HG03575 (cell line): ENCODE data around the gene CFAP100.

ENCODE experiments used
- ATAC-seq: cut with Tn5 transposase; IDR thresholded peaks from one replicate; pipeline ENCODE4 v1.9.1; 2021; ENCODE audit not compliant: unreplicated experiment, insufficient number of reproducible peaks, low FRiP score; ENCODE audit errors: extremely low read depth

The CFAP100 gene

DNA sequence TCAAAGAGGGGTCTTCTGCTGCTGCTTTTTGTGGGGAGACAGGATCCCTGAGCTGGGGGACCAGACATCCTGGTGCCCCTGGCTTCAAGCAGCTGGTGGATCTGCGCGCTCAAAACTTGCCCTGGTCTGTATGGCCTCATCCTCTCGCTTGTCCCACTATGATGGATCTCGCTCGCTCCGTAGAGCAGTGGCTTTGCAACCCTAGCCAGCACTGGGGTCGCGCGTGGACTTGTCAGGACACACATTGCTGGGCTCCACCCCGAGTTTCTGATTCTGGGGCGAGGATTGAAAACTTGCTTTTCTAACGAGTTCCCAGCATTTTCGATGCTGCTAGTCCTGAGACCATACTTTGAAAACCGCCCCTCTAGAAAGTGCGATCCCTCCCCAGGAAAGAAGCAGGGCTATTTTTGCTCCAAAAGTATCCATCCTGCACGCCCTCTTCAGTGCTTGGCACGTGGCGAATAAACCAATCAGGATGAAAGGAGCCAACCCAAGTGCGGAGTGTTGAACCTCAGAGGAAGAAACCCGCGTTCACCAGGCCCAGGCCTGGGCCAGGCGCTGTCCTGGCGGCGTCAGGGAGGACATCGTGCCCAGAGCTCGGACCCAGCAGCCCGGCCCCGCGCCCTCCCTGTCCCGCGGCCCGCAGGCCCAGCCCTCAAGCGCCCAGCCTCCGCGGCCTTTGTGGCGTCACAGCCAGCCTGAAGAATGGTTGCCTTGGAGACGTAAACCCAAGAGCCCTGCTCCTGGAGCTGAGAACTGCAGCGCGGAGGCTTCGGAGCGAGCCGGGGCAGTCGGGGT lies at the start of gene CFAP100:
Gene CFAP100, plus strand, starts transcription at position 731 of the 798 bp plus-strand sequence. CDS start 1,092 bp downstream, outside the sequence.
- no peak for ATAC-seq

DNA sequence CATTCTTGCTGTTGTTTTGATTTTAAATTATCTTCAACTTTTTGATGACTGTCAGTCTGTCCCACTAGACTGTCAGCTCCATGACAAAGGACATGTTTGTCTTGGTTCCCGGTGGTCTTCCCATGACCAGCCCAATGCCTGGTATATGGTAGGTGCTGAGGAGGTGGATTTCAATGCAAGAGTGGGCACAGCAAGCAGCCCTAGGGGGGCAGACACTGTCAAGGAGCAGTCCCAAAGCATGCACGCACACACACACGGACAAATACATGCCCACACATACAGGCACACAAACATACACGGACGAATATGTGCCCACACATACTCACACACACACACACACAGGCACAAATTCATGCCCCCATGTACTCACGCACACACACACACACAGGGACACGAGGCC lies 49.5 kb upstream of the CFAP100 start:
- ATAC-seq, result no peak

DNA sequence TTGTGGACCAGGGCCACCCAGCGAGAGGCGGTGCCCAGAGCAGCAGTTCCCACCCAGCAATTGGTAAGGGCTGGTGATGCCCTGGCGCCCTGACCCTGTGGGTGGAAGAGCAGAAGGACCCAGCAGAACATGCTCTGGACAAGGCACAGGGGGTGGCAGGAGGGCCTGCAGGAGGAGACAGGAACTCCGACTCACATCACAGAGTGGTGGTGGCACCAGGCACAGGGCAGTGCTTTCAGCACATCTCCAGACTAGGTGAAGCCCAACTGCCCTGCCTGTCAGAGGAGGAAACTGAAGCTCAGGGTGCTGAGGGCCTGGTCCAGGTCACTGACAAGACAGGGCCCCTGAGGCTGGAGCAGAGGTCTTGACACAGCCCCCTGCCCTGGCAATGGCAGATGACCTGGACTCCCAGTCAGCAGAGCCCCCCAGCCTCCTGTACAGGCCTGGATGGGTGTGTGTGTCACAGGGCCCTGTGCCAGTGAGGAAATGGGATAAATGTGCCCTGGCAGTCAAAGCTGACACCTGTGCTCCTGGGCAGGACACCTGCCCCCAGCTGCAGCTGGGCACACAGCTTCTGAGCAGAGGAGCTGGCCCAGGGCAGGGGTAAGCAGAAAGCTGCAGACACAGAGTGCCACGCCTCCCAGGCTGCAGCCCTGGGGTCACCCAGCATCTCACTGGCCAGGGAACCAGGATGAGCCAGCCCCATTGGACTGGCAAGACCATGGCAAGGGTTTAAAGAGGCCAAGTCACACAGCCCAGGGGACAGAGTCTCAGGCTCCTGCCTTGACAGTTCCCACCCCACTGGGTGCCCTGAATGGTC lies 48.9 kb upstream of the CFAP100 start:
- ATAC-seq, result no peak

DNA sequence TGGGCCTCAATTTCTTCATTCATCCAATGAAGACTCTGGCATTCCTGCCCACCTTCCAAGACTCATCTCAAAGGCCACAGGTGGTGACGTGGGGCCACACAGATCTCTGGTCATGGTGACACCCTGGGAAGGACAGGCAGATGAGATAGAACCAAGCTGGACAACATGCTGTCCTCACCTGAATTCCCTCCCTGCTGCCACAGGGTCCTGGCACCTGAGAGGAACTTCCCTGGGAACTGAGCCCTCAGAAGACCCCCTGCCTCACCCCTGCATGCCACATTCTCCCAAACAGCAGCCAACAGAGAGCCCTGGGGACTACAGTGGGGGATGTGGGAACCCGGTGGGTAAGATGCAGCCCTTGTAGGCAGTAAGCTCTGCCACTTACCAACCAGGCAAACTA lies 48.2 kb upstream of the CFAP100 start:
- ATAC-seq, result no peak

DNA sequence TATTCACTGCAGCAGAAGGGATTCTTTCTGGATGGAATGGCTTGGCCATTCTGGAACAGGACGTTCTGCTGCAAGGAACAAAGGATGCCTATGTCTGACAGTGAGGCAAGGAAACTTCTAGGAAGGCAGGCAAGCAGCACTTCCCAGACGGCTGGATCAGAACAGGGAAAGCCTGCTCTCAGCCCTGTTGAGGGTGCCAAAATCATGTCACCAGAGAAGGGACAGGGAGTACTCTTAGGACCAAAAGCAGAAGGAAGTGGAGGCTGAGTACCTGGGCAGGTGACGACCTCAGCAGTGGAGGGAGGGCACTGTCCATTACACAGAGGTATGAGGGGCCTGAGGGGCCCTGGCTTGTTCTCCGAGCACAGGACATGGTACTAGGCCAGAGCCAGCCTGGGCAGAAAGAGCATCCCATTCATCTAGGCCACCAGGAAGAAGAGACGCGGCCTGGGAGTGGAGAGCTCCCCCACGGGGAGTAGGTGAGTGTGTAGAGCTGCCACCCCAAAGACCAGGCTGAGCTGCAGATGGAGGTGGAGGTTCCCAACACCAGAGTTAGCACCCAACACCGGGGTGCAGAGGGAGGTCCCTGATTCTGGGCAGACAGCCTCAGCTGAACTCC lies 47.1 kb upstream of the CFAP100 start:
- ATAC-seq, result no peak

DNA sequence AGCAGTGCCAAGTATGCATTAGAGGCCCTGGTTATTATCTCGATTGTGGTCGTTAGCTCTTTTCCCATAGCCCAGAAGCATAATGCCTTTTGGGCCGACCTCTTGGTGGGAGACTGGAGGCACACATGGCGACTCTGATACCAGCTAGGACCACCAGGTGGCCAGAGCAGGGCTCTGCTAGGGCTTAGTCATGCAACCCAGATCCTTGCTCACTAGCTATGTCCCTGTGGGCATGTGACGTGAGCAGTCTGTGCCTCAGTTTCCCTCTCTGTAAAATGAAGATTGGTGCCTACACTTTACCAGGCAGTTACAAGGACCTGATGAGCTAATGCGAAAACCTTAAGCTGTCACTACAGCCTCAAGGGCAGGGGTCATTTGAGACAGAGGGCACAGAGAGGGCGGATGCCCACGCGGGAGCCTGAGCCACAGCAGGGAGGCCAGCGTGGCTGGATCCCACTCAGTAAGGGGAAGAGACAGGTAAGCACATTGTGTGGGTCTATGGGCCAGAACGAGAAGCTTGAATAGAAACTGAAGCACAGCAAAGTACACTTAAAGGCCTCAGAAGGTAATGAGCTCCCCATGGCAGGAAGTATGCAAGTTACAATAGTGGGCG lies 46.3 kb upstream of the CFAP100 start:
- no peak for ATAC-seq

DNA sequence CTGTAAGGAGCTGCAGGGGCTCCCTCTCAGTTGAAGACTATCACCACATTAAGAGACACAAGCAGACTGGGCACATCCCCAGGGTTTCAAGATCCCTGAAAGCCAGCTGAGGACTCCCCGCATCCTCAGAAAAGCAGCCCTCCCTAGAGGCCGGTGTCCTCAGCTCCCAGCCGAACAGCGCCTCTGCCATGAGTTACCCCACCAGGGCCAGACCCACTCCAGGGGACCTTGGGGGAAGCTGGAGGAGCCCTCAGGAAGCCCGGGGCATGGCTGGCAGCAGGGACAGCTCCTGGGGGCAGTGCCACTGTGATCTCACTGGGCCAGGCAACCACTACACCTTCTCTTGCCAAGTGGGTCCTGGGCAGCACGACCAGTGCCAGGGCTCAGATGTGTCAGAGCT lies 45.6 kb upstream of the CFAP100 start:
- ATAC-seq, result no peak

DNA sequence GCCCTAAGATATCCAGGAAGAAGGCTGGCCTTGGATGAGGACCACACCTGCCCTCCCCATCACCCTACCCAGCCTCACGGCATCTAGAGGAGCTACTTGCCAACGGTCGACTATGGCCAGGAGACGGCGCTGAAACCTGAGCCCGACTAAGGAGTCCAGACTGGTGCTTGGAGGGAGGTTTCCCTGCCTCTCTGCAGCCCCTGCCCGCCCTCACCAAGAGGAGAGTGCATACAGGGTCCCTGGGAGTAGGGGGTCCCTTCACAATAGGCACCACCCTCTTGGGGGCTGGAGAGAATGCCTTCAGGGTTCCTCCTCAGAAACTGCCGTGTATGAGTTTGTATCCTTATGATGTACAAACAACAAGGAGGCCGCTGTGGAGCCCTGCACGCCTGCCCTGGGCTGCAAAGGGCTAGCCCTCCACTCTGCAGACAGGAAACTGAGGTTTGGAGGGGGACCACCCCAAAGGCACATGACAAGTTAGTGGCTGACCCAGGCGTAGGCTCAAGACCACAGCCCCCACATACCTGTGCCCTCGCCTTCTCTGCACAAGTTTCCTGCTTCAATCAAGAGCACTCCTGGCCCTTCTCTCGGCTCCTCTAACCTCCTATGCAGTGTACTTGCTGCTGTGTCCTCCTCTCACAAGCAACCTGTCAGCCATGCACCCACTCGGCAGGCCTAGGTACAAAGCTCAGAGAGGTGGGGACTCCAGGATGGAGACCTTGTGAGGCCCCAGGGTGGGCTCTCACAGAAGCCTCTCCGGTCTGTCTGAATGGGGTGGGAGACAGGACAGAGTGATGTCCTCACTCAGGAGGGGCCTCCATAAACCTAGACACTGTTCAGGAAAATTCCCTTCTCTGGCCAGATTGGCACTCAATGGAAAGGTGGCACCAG lies 44.9 kb upstream of the CFAP100 start:
- no peak for ATAC-seq

DNA sequence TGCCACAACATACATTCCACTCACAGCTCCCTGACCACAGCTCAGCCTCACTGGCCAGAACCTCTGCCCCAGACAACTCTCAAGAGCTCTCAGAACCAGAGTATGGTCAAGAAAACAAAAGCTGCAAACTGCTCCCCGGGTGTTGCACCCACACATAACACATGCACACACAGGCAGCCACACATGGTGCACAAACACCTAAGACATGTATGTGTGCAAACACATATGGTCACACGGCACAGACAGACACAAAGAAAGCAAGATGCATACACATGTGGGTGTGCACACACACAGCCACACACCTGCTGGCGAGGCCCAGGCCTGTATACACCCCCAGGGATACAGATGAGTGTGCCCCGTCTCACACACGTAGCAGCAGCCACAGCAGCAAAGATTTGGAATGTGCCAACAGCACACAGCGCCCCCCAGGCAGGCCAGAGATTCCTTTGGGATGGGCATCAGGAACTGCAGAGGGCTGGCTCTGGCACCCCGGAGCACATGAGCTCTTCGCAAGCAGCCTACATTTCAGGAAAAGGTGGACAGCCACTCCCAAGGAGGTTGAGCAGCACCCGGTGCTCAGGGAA lies 44.1 kb upstream of the CFAP100 start:
- no peak for ATAC-seq

DNA sequence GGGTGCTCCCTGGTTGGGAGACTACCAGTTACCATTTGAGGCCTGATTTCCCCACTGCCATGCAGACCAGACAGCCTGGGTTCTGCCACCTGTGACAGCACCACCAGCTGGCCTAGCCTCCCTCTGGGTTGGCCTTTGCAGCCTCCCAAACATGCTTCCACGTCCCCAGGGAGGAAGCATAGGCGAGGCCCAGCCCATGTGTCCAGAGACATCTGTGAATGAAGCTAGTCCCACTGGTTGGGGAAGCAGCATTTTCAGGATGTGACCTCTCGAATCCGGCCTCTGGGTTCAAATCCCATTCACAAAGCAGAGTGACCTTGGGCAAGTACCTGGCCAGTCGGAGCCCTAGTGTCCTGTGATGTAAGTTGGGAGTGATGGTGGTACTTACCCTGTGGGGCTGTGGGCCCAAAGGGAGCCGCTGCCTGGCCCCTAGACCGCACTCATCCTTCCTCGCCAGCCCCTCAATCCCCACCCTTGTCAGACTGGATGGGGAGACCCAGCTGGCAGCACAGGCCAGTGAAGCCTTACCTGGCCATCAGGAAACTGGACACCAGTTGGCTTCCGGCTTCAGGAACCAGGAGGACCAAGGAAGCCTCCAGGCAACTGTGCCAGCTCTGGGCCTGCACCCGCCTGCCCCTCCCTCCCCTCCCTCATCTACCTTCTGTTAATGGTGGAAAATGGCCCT lies 43.5 kb upstream of the CFAP100 start:
- ATAC-seq, result no peak

DNA sequence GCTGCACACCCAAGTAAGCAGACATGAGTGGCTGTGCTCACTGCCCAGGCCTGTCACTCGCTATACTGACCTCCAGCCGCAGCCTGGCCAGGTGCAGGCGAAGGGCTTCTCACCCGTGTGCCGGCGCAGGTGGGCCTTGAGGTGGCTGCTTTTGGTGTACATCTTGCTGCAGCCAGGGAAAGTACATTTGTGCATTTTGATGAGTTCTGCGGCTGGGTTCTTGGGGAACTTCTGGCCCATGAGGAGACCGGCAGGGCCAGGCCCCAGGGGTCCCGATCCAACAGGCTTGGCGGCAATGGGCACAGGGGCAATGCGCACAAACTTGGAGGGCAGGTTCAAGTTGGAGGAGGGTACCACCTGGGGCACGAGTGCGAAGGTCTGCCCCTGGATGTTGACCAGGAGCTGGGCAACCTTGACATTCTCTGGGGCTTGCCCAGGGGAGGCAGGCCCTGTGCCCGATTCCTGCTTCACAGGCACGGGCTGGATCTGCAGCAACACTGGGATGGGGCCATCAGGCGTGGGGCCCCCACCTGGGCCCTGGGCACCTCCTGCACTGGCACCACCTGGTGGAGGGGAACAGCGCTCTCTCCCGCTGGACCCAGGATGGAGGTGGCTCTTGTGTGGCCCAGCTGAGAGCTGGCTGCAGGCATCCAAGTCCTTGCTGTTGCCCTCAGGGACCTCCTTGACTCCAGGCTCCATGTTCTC lies 42.8 kb upstream of the CFAP100 start:
- ATAC-seq, result no peak

DNA sequence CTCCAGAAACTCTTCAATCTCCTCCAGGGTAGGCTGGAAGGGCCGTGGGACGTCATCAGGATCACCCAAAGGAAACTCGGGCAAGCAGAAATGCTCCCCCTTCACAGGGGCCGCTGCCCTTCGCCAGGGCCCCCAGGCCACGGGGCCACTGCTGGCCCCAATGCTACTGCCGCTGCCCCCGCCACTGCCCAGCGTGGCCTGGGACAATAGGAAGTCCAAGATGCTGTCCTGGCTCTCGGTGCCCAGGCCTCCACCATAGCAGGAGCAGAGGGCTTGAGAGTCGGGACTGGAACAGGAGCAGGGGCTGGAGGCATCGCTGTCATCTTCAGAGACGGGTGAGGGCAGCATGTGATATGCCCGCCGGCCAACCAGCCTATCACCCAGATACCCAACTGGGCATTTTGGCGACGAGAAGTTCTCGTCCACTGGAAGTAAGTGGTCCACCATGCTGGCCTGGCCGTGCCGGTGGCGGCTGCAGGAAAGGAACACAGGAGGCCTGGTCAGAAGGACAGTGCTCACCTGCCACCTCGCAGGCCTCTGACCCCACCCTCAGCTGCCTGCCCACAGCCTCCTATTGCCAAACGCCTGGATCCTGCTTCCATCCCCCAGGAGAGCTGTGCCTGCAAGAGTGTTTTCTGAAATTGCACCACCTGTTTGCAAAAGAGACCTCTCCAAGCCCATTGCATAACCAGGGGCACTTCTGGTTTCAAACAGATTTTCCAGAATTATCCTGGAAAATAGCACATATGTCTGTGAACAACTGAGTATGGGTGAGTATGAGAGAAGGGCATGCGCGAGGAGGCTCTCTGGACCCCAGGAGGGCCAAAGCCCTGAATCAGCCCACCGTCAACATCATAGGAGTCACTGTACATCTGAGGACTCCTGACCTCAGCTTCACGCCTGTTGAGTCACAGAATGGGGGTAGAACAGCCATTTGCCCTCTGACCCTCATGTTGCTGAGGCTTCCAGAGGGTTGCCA lies 41.9 kb upstream of the CFAP100 start:
- ATAC-seq, result no peak

DNA sequence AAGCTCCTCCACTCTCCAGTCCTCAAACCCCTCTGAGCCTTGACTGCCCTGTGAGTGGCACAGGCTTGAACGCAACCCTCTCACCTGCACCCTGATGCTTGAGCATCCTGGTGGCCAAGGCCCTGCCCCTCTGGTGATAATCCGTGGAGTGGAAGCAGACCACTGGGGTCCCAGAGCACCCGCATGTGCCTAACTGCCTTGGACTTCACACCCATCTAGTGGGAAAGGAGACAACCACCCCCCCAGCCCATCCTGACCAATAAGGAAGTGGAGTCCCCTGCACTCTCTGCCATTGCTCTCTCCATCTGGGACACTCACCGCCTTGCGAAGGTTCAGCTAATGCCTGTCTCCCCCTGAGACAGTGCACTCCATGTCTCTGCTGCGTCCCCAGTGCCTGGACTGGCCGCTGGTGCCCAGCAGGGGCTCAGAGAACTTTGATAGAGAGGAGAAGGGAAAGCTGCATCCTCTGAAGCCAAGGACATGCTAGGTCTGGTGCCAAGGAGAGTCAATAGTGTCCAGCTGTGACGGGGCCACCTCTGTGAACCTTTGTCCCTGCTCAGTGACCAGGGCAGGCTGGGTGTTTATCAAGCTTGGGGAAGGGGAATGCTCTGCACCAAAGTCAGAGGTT lies 40.9 kb upstream of the CFAP100 start:
- ATAC-seq, result no peak

DNA sequence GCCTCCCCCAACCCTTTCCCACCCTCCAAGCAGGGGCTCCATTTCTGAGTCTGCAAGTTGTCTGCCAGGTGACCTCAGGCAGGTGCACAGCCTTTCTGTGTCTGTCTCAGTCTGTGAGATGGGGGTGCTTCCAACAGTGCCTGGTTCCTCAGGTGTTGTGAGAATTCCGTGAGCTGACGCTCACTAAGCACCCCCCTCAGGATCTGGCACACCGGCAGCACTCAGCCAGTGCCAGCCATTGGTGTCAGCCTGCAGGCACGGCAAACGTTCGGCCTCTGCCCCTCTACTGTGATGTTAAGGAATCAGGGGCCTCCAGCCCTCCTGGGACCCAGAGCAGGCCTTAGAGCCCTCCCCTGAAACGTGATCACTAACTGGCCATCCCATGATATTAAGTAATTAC lies 39.9 kb upstream of the CFAP100 start:
- ATAC-seq, result no peak

DNA sequence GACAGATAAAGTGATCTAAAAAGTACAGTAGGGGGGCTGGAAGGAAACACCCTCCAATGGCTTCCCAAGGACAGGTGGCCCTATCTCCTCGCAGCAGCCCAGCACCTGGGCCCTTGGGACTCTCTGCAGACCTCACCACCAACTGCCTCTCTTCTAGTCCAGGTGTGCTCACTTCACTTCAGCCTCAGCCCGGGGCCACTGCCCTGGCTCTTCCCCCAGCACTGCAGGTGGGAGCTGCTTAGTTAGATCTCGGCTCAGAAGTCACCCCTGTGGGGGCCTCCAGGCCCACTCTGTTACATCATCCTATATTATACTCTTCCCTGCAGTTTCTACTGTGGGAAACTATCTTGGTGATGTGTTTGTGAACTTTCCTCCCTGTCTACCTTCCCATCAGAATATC lies 39.5 kb upstream of the CFAP100 start:
- ATAC-seq, result no peak
